ENCODE measurements around the gene CHST11.

- TF ChIP-seq CTCF (IDR thresholded peaks at IDR 0.05) (no peak), POLR2A (IDR thresholded peaks at IDR 0.05) (no peak)
These were observed 223.7 kb downstream of the CHST11 start for GRCh38 chr12:104680491-104680890.
